T-helper 1 cell (primary cell): ENCODE measurements around the gene CCDC177.

Experiments
- DNase-seq, 5 donors: peaks; one replicate each; pipeline ENCODE4 v3.0.0-alpha.2; 2012 to 2020
- total RNA-seq, 4 donors: gene quantifications; one replicate each; lab custom pipeline; 2026; lab: John Stamatoyannopoulos, UW

The CCDC177 gene
- 0 reads per million in 4 donors for total RNA-seq

DNA sequence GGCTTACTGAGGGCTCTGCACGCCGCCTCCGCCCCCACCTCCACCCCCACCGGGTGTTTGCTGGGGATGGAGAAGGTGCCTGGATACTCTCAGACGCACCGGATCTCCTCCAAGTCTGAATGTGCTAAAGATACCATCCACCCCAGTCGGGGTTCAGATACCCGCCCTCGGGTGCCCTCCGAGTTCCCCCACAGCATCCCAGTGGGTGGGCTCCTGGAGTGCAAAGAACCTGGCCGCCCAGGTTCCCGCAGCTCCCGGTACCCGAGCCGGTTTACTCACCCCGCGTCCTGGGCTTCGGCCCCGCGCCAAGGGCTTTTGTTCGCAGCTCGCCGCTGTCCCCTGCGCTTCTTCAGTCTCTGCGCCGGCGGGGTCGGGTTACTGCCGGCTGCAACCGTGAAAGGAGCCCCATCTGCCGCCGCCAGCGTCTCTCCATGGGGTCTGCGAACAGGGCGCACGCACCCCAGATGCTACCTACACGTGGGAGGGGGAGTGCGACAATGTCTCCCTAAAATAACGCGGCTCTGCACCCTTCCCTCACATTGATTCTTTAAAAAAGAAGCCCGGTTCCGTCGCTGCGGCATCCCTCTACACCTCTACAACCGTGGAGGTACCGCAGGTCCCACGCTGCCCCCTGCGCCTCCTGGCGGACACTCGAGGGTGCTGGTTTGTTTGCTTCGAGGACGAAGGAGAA is at the start of gene CCDC177:
Gene CCDC177, minus strand, starts transcription at position 609 of the 691 bp plus-strand sequence. CDS start 1,249 bp downstream, outside the sequence.
- peak; percentile 43 to 63 (median 57) for DNase-seq

DNA sequence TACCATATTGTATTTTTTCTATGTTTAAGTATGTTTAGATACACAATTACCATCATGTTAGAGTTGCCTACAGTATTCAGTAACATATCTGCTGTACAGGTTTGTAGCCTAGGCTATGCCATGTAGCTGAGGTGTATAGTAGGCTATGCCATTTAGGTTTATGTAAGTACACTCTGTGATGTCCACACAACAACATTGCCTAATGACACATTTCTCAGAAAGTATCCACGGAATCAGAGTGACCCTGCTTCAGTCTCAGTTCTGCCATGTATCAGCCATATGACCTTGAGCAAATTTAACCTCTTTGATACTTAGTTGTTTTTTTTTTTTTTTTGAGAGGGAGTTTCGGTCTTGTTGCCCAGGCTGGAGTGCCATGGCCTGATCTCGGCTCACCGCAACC is 49.5 kb upstream of the CCDC177 start:
- DNase-seq: no peak

DNA sequence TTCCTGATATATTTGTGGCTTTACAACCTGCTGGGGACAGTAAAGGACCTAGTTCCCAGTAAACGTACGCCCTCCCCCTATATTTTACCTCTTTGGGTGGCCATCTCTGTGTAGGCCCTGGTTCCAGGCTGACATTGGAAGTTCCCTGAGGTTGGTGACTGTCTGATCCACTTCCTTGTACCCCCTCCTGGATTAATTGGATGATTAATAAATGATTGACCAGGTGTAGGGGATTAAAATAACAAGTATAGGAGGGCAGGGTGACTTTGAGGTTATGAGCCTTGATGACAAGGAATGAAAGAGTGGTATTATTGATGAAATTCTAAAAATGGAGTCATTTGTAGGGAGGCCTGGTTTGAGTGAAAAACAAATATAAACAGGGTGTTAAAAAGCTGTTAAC is 46.3 kb upstream of the CCDC177 start:
- no peak for DNase-seq

DNA sequence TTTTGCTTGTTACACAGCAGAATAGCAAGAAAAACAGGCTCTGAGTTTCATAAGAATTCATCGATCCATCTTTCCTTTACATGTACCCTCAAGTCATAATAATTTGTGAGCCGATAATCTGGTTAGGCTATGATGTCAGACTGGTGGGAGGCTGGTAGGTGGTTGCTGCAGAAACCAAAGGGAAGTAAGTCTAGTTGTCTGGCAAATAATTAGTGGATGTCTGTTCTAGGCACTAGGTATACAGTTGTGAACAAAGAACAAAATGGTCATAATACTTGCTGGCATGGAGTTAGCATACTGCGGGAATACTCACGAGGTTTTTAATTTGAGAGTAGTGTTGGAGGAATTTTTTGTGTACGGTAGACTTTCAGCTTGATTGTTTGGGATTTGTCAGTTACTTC is 45.5 kb upstream of the CCDC177 start:
- no peak for DNase-seq

DNA sequence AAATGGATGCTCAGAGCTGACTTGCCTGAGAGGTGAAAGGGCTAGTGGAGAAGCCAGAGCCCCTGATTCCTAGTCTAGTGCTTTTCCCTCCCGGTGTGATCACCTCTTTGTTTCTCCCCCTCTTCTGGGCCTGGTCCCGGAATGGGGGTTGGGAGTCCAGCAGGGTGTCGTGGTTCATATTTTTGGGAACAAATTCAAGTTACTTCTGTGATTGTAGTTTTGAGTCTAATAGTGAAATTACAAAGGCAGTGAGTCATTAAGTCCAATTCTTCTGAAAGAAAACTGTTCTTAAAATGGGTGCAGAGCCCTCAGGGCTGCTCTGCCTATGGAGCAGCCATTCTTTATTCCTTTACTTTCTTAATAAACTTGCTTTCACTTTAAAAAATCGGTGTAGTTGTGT is 44.3 kb upstream of the CCDC177 start:
- no peak for DNase-seq

DNA sequence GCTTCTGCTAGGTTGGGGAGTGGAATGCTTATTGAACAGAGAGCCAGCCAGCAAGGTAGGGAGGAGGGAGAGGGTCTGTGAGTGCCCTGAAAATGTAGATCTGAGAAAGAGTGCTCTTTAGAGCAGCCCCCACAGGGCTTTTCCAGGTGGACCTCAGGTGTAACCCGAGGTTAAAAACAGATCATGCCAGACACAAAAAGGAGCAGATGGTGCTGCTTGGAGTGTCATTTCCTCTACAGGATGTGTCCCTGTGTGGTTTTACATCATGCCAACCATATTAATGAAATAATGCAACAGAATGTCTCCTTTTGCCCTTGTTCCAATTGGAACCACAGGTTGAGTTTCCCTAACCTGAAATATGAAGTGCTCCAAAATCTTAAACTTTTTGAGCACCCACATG is 43.1 kb upstream of the CCDC177 start:
- no peak for DNase-seq

DNA sequence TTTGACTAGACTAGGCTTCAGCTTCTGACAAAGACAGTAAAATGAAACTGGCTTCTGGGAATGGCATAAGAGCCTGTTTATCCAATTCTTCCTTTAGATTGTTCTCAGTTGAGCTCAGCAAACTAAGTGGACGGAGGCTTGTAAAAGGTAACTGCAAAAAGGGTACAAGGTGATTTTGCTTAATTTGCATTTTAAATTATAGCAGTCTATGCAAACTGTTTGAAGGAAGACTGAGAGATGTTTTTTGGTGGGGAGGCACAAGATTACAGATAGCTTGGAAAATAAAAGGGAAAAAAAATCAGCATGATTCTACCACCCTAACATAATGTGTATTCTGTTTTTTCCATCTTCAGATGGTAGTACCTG is 41.7 kb upstream of the CCDC177 start:
- no peak for DNase-seq

DNA sequence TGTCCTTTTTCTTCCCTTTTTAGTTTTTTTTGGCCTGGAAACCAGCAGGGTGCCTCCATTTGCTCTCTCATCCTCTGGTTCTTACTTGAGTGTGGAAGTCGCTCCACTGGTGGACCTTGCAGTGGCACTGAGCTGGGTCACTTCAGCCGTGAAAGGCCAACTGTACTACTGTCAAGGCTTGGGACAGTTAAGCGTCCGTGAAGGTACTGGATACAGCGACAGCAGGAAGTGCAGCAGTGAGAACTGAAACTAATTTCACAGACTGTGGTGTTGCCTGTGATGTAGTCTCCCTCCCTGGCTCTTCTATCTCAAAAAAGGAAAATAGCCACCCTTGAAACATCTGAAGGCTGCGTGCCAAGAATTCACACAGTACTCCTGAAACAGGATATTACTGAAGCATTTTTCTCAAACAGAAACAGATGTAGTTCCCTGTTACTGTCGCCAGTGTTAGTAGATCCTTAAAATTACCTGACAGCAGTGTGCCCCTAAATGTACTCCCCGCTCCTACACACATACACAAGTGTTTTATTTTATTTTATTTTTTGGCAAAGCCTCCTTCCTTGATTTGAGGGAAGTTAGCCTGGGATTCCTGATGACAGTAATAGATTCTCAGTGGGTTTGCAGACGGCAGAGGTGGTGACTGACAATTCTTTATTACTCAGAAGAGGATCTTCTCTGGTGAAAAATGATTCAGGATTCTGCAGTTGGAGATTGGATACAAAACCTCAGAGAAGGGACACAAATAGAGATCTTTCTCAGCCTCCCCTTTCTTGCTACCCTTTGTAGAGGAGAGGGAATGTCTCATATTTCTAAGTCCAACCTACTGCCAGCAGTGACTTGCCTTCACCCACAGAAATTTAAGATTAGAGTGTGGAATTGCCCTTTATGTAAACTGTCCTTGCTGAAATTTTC is 41.1 kb upstream of the CCDC177 start:
- peak in 3 of 5 donors; percentile 29 to 78 (median 35) for DNase-seq

DNA sequence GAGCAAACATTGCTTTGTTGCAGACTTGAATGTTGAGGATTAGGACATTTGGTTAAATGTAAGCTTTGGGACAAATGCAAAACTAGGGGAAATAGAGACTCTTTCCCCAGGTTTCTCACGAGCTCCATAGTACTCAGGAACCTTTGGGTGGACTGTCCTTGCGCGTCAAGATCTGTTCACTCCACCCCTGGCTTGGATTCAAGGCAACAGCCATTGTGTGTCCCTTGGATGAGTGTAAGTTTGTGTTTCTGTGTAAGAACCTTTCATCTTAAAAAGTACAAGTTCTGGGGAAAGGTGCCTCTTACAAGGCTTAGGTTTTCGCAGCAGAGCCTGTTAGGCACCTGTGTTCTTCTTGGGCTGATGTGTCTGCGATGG is 40.4 kb upstream of the CCDC177 start:
- DNase-seq: no peak

DNA sequence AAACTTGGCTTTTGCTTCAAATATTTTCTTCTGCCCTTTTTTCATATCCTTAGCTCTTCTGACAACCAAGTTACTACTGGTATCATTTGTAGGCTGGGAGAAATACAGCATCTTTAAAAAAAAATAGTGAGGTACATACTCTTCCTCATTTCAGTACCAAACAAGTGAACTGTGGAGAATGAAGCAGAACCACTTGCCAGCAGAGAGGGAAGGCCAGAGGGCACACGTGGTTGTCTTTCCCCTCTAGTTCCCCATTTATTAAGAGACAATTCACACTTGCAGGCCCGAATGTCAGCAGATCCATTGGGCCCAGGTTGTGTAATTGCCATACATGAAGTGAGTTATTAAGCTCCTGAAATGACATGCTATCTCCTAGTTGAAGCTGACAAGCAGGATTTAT is 39.9 kb upstream of the CCDC177 start:
- DNase-seq: no peak

DNA sequence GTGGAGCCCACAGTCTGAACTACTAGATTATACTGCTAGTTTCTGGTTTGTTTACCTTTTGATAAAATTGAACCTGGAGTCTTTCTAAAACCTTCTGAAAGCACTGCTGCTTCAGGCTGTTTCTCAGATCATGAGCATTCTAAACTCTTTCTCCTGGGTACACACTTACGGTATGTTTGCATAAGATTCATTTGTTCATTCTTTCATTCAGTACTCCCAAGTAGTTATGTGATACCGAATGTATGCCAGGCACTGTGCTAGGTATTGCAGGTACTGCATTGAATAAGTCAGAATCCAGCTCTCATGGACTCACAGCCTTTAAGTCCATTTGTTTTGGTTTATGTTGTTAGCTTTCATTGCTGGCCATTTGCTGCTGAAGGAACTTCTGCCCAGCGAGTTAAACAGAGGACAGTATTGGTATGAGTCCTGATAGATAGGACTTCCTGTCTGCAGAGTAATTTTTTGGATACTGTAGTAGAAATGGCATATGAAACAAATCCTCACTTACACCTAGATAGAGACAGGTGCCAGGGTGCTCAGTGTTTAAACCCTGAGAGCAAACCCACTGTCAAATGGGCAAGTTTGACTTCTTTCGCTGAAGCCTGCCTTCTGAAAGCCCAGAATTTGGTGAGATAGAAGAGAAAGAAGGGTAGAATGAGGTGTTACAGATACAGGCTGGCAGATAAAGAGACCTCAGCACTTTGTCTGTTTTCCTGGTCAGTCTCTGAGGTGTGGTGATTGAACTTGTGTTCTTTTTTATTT is 38.8 kb upstream of the CCDC177 start:
- no peak for DNase-seq

DNA sequence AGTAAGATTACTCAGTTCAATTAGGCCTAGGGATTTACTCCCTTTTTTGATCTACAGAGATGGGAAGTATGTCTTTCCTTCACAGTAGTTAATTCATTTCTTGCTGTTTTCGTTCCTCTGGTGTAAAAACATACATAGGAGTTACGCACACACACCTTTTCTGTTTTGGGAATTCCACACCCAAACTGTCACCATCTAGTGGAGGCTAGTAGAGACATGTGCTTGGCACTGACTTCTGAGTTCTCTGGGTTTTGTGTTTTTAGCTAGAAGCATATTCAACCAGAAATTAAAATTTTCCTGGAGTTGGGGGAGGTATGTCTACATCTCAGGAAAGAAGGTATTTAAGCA is 38.1 kb upstream of the CCDC177 start:
- DNase-seq: no peak

DNA sequence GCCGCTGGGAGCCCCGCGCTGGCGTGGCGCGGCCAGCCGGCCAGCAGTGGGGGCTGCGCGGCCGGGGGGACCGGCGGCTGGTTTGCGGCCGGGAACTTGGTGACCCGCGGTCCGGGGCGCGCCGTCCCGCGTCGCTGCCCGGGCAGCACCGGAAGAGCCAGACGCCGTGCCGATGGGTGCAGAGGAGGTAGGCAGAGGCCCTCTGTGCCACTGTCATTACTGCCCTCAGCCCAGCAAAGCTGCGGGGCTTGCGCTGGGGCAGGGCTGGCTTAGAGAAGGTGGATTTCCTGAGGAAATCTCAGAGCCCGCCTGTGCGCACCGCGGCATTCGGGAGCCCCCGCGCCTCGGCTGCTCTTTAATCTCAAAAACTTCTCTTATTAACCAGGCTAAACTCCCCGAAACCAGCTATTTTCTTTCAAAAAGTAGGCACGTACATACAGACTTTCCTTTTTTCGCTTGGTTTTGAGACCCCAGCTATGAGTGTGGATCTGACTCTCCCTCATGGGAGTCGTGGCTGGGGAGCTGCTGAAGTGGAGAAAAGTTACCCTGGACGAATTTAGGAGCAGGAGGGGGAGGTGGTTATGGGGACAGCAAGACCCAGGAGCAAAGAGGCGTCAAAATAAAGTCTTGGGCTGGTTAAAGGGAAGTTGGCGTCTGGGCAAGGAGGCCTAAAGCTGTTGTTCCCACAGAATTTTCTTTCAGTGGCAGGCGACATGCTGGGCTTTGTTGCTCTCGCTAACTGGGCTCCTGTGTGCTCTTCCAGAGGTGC is 37.5 kb upstream of the CCDC177 start:
- peak; percentile 11 to 62 (median 43) for DNase-seq

DNA sequence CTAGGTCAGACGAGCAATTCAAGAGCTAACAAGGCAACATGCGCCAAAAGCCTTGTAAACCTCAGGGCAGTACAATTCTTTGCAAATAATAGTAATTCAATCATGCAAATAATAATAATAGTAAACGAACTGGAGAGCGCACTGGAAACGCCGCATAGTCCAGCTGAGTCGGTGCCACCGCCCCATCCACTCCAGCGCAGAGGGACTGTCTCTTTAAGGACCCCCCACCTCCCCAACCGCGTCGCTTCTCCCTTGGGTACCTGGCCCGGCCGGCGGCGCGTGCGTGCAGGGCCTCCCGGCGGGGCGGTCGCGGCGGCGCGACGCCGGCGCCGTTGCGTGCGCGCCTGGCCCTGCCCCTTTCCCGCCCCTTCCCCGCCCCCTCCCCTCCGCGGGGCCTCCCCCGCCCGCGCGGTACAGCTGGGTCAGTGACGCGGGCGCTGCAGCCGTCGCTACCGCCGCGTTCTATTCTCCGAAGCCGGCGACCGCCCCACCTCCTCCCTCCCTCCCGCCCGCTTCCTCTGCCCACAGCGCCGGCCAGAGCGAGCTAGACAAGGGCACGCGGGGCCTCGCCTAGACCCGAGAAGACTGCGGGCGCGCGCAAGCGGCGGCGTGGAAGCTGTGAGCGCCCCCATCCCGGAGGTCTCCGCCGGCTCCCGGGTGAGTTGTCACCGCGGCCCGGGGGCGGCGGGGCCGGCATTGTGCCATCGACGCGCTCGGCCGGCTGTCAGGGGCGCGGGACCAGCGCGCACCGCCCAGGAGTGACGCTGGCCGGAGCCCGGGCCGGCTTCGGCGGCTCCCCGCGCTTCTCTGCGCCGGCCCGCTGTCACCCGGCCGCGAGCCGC is 36.7 kb upstream of the CCDC177 start, which contains the start of gene SUSD6:
Gene SUSD6, plus strand, starts transcription at position 425 of the 842 bp plus-strand sequence. CDS start 46,997 bp downstream, outside the sequence.
- peak; percentile 77 to 93 (median 82) for DNase-seq

DNA sequence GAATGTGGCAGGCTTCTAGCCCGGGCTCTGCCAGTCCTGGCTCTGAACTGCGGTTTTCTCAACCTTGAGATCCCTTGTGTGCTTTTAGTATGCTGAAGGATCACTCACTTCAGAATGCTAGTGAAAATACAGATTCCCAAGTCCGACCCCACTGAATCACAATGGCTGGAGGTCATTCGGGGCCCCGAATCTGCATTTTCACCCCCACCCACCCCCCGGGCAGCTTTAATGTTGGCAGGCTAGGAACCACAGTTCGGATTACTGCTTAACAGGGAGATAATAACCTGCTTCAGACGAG is 36.2 kb upstream of the CCDC177 start:
- DNase-seq: no peak

DNA sequence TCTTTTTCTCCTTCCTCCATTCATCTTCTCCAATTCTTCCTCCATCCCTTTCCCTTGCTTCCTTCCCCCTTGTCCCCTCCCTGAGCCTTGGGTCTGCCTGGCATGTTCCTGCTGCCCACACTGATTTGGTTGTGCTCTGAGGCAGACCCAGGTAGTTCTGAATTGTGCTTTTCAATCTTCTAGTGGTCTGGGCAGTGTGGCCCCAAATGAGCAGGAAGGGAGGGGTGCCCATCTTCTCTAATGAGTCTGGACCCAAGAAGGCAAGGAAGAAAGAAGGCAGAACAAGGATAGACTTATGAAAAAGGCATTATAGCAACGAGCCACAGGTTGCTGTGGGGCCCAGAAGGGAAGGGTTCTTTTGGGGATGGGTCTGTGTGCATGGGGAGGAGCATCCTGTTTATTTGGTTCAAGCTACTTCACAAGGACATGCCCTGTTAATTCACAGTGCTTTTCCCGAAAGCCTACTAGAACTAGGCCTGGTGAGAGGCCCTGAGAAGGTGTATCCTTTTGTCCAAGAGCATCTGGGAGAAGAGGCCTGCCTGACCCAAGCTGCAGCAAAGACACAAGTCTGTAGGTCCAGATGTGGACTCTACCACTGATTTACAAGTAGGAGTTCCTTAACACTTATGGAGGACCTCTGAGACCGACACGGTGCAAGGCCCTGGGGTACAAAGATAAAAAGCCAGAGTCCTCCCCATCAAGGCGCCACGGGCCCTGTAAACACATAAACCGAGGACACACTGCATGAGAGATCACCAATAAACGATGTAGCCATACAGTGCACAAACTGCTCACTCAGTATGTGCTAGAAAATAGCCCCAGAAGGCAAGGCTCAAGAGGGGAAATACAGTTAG is 35.6 kb upstream of the CCDC177 start:
- no peak for DNase-seq

DNA sequence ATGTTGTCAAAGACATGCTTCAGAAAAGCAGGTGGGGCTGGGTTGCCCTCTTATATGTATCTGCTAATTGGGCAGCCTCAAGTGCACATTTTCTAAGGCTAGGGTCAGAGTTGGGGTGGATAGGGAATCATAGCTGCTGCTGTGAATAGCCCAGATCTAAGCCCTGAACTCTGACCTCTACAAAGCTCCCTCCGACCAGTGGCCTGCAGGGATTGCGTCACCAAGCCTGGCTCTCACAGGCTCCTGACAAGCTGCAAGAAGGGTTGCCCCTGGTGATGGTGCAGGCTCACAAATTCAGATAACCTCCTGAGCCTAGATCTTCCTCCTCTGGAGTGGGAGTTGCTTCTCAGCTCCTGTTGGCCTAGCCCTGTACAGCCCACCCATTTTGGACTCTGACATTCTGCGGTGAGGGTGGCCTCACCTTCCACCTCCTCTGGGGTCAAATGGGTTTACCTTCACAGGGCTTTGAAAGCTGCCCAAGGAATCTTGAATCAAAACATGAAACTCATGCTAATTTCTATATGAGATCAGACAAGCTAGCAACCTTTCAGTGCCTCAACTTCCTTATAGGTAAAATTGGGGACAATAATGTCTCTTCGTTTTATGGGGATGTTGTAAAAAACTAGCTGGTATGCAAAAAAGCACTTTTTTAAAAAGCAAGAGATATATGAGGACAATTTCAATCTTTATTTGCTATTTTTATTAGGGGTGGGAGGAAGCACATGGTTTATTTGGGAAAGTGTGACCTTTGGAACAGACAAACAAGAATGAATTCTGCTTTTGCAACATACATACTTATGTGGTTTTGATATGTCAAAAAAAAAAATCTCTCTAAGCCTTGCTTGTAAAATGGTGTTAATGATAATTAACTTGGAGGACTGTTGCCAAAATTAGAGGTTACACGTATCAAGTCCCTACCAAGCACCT is 31.9 kb upstream of the CCDC177 start:
- no peak for DNase-seq

DNA sequence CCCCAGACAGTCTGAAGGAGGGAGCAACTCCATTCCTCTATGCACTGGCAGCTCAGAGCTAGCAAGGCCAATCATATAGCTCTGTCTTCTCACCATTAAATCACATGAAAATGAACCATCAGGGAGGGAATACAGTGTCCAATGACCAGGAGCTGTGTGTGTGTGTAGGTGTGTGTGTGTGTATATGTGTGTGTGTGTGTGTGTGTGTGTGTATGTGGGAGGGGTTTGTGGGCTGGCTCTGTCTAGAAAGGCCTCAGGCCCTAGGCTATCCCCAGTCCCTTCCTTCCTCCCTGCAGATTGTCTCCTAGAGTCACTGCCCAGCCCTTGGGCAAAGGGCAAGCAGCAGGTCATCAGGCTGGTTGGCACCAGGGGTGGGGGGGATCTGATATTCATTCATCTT is 31.1 kb upstream of the CCDC177 start:
- DNase-seq: no peak

DNA sequence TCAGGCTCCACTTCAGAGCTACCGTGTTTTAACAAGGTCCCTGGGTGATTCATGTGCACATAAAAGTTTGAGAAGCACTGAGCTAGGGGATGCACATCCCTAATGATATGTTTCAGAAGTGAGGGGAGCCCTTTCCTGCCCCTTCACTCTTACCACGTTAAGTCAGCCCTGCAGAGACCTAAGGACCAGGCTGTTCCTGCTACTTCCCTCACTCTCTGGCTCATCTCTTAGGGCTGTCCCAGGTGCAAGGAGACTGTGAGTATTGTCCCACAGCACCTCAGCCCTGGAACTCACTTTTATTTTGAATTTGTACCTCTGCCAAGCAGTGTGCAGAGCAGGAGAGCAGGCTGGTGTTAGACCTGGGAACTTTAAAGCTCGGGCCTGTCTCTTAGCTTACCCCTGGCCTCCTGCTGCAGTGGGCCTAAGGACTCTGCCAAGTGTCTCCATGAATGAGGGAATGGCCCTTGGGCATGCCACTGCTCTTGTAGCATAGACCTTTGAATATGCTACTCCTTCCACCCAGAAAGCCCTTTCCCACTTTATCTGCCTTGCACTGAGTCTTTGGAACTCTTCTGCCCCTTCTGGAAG is 25.7 kb upstream of the CCDC177 start:
- DNase-seq: no peak
